CD14-positive monocyte (primary cell): ENCODE data around the gene SFI1. TPM values are rescaled to one million over a fixed set of nuclear protein-coding genes. Genes with fewer than 3 reads are reported as not detected.

Experiments used
- DNase-seq, 3 donors: peaks; one replicate each; pipeline ENCODE4 v3.0.0-alpha.2; 2011 to 2022
- H2AFZ ChIP-seq: 2 replicates; pipeline ENCODE4 v1.6.0; 2012; ENCODE audit warnings: mild to moderate bottlenecking, low read depth, low read length, inconsistent platforms; ENCODE audit not compliant: insufficient read depth, poor library complexity, severe bottlenecking
- H3K27ac ChIP-seq, 2 donors: 1 replicate in 1 of 2; 2 replicates in 1 of 2; pipeline ENCODE4 v1.5.1; 2012 to 2013; ENCODE audit warnings: low read length in 2 of 2, control low read depth in 1 of 2, inconsistent platforms in 1 of 2, low read depth in 1 of 2, mild to moderate bottlenecking in 1 of 2
- H3K27me3 ChIP-seq, 2 donors: one replicate each; pipeline versions ENCODE4 v1.6.0 to v1.6.1; 2011 to 2013; ENCODE audit warnings: low read length in 2 of 2; ENCODE audit not compliant: control insufficient read depth in 2 of 2, insufficient read depth in 2 of 2
- H3K36me3 ChIP-seq, 2 donors: replicated peaks in 1 of 2; 1 replicate in 1 of 2; 2 replicates in 1 of 2; pipeline versions ENCODE4 v1.5.1 to v1.6.1; 2012 to 2013; ENCODE audit warnings: low read length in 2 of 2, control low read depth in 1 of 2, inconsistent platforms in 1 of 2, mild to moderate bottlenecking in 1 of 2; ENCODE audit not compliant: insufficient read depth in 2 of 2, control insufficient read depth in 1 of 2
- H3K4me1 ChIP-seq, 2 donors: 1 replicate in 1 of 2; 2 replicates in 1 of 2; pipeline versions ENCODE4 v1.5.1 to v1.6.1; 2012 to 2013; ENCODE audit warnings: low read length in 2 of 2, control low read depth in 1 of 2, inconsistent platforms in 1 of 2, mild to moderate bottlenecking in 1 of 2, moderate library complexity in 1 of 2; ENCODE audit not compliant: insufficient read depth in 2 of 2, control insufficient read depth in 1 of 2
- H3K4me2 ChIP-seq: replicated peaks from 2 replicates; pipeline ENCODE3; 2012; ENCODE audit warnings: low read length, moderate library complexity, mild to moderate bottlenecking; ENCODE audit not compliant: poor library complexity, severe bottlenecking; ENCODE audit errors: extremely low read depth
- H3K4me3 ChIP-seq, 3 experiments: fragments of 200-600 bp in 1 of 3; sonication (generic) in 1 of 3; replicated peaks in 1 of 3; 1 replicate in 2 of 3; 2 replicates in 1 of 3; pipeline ENCODE4 v1.5.1; 2011 to 2013; ENCODE audit warnings: low read length in 3 of 3, mild to moderate bottlenecking in 3 of 3, control low read depth in 2 of 3, low read depth in 2 of 3, inconsistent platforms in 1 of 3, moderate library complexity in 1 of 3
- H3K79me2 ChIP-seq: 2 replicates; pipeline ENCODE4 v1.6.0; 2012; ENCODE audit warnings: mild to moderate bottlenecking, control low read depth, inconsistent platforms, low read length, moderate library complexity; ENCODE audit not compliant: insufficient read depth
- H3K9ac ChIP-seq: 2 replicates; pipeline ENCODE4 v1.6.0; 2017; ENCODE audit warnings: low read length, mild to moderate bottlenecking; ENCODE audit not compliant: insufficient read depth, poor library complexity, severe bottlenecking
- H3K9me3 ChIP-seq, 2 donors: replicated peaks in 1 of 2; 1 replicate in 1 of 2; 2 replicates in 1 of 2; pipeline versions ENCODE4 v1.5.1 to v1.6.1; 2012 to 2013; ENCODE audit warnings: low read length in 2 of 2, control low read depth in 1 of 2; ENCODE audit not compliant: control insufficient read depth in 1 of 2, insufficient read depth in 1 of 2
- H4K20me1 ChIP-seq: 2 replicates; pipeline ENCODE4 v1.6.0; 2012; ENCODE audit warnings: mild to moderate bottlenecking, low read length, control low read depth, moderate library complexity; ENCODE audit not compliant: insufficient read depth
- H3K27ac Mint-ChIP-seq, 7 donors: one replicate each; pipeline ENCODE4 v1.8.0; 2020; ENCODE audit warnings: mild to moderate bottlenecking in 7 of 7, mixed read lengths in 7 of 7, moderate library complexity in 6 of 7, inconsistent platforms in 2 of 7
- H3K27me3 Mint-ChIP-seq, 3 donors: one replicate each; pipeline ENCODE4 v1.8.0; 2021 to 2022; ENCODE audit warnings: low read depth in 3 of 3, mild to moderate bottlenecking in 3 of 3, mixed read lengths in 3 of 3, moderate library complexity in 3 of 3, inconsistent platforms in 1 of 3
- H3K36me3 Mint-ChIP-seq, 2 donors: one replicate each; pipeline ENCODE4 v1.8.0; 2020; ENCODE audit warnings: mixed read lengths in 2 of 2, inconsistent platforms in 1 of 2, mild to moderate bottlenecking in 1 of 2
- H3K4me1 Mint-ChIP-seq: one replicate; pipeline ENCODE4 v1.8.0; 2020; ENCODE audit warnings: mild to moderate bottlenecking, mixed read lengths
- H3K4me3 Mint-ChIP-seq, 2 donors: one replicate each; pipeline ENCODE4 v1.8.0; 2020; ENCODE audit warnings: mild to moderate bottlenecking in 2 of 2, mixed read lengths in 2 of 2, moderate library complexity in 1 of 2
- H3K9me3 Mint-ChIP-seq, 7 donors: one replicate each; pipeline ENCODE4 v1.8.0; 2020 to 2022; ENCODE audit warnings: mixed read lengths in 7 of 7, mild to moderate bottlenecking in 6 of 7, moderate library complexity in 6 of 7, inconsistent platforms in 2 of 7
- CTCF ChIP-seq: fragments of 200-600 bp; IDR thresholded peaks from one replicate; pipeline ENCODE4 v1.8.0; 2022; ENCODE audit warnings: antibody characterized with exemption, mild to moderate bottlenecking
- WGBS: methylation state at CpG from one replicate; pipeline ENCODE4 v1.1.5; 2013; ENCODE audit warnings: missing lambda C conversion rate; ENCODE audit not compliant: insufficient coverage; 5-methylcytosine and 5-hydroxymethylcytosine counted together
- intact Hi-C, 2 donors: fragments of 100-400 bp; cut with micrococcal nuclease; formaldehyde crosslinking; loops; one replicate each; pipeline versions ENCODE4 v1.15.0 to v1.15.1; 2023
- polyA plus RNA-seq, 3 donors: library from polyadenylated mRNA; depleted of rRNA in 1 of 3; unstranded in 2 of 3; stranded (reverse) in 1 of 3; fragments of 300-500 nt in 2 of 3; fragments of >200 nt in 1 of 3; fragmentation: Illumina TruSeq in 2 of 3; gene quantifications; 1 replicate in 2 of 3; 2 replicates in 1 of 3; pipeline ENCODE4 v1.2.3, GENCODE V29; 2012 to 2021

The SFI1 gene
- polyA plus RNA-seq, 3 donors: 1.7 to 43.4 (median 3.6) TPM

GRCh38 chr22:31532060-31532459 is 35.7 kb downstream of the SFI1 start:
- Mint-ChIP-seq H3K4me1 (peaks cover 9% of the 10 kb centered on the region), H3K4me3 (no peak overlapping the region)

GRCh38 chr22:31533374-31533773 is 37.0 kb downstream of the SFI1 start:
- Histone ChIP-seq H3K9me3 (no peaks in the 10 kb centered on the region), H3K9ac (no peak overlapping the region), H3K79me2 (no peaks in the 10 kb centered on the region), H3K27me3 (no peaks in the 10 kb centered on the region), H3K4me1 (no peaks in the 10 kb centered on the region), H2AFZ (no peak overlapping the region), H3K4me2 (no peak overlapping the region), H3K27ac (no peak overlapping the region), H3K36me3 (peaks cover 0 to 12% of the 10 kb centered on the region in 2 donors), H4K20me1 (no peaks in the 10 kb centered on the region), H3K4me3 (no peak overlapping the region)
- no peak for DNase-seq
- 98% methylated on average over 5 of the region's 5 CpGs for WGBS
- H3K4me3 Mint-ChIP-seq: no peak overlapping the region
- peaks cover 0 to 3% (median 3%) of the 10 kb centered on the region in 3 donors for H3K27me3 Mint-ChIP-seq
- H3K9me3 Mint-ChIP-seq: no peaks in the 10 kb centered on the region
- peaks cover 21 to 22% of the 10 kb centered on the region in 2 donors for H3K36me3 Mint-ChIP-seq
- peak overlapping the region in 2 of 7 donors; percentile 45 to 61 for H3K27ac Mint-ChIP-seq
- H3K4me1 Mint-ChIP-seq: peaks cover 9% of the 10 kb centered on the region
- intact Hi-C loops: no loop called here
- no peak for TF ChIP-seq CTCF

More at GRCh38 chr22:31532060-31532459, 35.7 kb downstream of the SFI1 start:
- intact Hi-C loops: no loop called here
- no peak for DNase-seq
- Mint-ChIP-seq H3K36me3 (peaks cover 21 to 24% of the 10 kb centered on the region in 2 donors), H3K27ac (peak overlapping the region in 6 of 7 donors; percentile 27 to 90 (median 63)), H3K9me3 (no peaks in the 10 kb centered on the region), H3K27me3 (peaks cover 0 to 3% (median 0%) of the 10 kb centered on the region in 3 donors)
- H3K36me3 ChIP-seq: peaks cover 0 to 12% of the 10 kb centered on the region in 2 donors
- no peak for TF ChIP-seq CTCF
- no peak overlapping the region for H3K4me3 ChIP-seq
- no peaks in the 10 kb centered on the region for H4K20me1 ChIP-seq
- no peaks in the 10 kb centered on the region for H3K27me3 ChIP-seq
- no CpG with 5 or more reads among the region's 1 CpG for WGBS
- no peak overlapping the region for H3K4me2 ChIP-seq
- H2AFZ ChIP-seq: no peak overlapping the region
- no peak overlapping the region for H3K9ac ChIP-seq
- H3K4me1 ChIP-seq: no peaks in the 10 kb centered on the region
- H3K79me2 ChIP-seq: no peaks in the 10 kb centered on the region
- no peaks in the 10 kb centered on the region for H3K9me3 ChIP-seq
- H3K27ac ChIP-seq: peak overlapping the region in 1 of 2 donors; percentile 52
